Hematopoietic multipotent progenitor cell treated with erythropoietin and hydrocortisone succinate and interleukin-3 and kit ligand, for 6 days (in vitro differentiated cells): ENCODE measurements around the gene MUC12.

Source experiments
- DNase-seq: peaks from one replicate; pipeline ENCODE4 v3.0.0-alpha.2; 2015

The MUC12 gene

GRCh38 chr7:101066141-101066832, 96.9 kb downstream of the MUC12 start:
- no peak for DNase-seq

- DNase-seq, result no peak
Observed at GRCh38 chr7:101066833-101067177, 97.4 kb downstream of the MUC12 start.

DNA sequence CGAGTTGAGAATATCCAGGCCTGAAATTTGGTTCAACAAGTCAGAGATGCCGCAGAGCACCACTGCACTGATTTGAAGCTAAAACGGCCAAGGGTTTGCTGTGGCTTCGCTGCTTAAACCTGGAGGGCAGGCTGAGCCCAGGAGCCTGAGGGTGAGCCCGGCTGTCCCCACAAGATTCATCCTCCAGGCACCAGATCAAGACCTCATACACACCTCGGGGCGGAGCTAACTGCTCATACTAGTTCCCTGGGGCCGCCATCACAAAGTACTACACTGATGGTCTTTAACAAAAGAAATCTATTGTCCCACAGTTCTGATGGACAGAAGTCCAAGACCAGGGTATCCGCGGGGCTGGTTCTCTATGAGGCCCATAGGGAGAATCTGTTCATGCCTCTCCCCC, 99.0 kb downstream of the MUC12 start:
- DNase-seq, result no peak
